ENCODE data around the gene FYB1. TPM values are rescaled to one million over a fixed set of nuclear protein-coding genes. Genes with fewer than 3 reads are reported as not detected.

FYB1 gene
- total RNA-seq, 1 donor from 2014 or later: not detected

- H3K4me1 Mint-ChIP-seq (ENCODE audit: low read depth): peaks cover 34% of the 10 kb centered on the region
- H3K4me3 Mint-ChIP-seq (ENCODE audit: unreplicated experiment): peak overlapping the region; percentile 77
- DNase-seq (ENCODE audit: low spot score): no peak
- TF ChIP-seq, protein P1, sequence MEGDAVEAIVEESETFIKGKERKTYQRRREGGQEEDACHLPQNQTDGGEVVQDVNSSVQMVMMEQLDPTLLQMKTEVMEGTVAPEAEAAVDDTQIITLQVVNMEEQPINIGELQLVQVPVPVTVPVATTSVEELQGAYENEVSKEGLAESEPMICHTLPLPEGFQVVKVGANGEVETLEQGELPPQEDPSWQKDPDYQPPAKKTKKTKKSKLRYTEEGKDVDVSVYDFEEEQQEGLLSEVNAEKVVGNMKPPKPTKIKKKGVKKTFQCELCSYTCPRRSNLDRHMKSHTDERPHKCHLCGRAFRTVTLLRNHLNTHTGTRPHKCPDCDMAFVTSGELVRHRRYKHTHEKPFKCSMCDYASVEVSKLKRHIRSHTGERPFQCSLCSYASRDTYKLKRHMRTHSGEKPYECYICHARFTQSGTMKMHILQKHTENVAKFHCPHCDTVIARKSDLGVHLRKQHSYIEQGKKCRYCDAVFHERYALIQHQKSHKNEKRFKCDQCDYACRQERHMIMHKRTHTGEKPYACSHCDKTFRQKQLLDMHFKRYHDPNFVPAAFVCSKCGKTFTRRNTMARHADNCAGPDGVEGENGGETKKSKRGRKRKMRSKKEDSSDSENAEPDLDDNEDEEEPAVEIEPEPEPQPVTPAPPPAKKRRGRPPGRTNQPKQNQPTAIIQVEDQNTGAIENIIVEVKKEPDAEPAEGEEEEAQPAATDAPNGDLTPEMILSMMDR (IDR thresholded peaks at IDR 0.05): no peak
- no peaks in the 10 kb centered on the region for H3K27me3 Mint-ChIP-seq (ENCODE audit: low read depth)
- peaks cover 2% of the 10 kb centered on the region for H3K36me3 Mint-ChIP-seq (ENCODE audit: low read depth)
- no peaks in the 10 kb centered on the region for H3K9me3 Mint-ChIP-seq (ENCODE audit: low read depth)
- H3K27ac Mint-ChIP-seq (ENCODE audit: unreplicated experiment): peak overlapping the region; percentile 89
Measured at GRCh38 chr5:39072925-39073766, 146.2 kb downstream of the FYB1 start.

GRCh38 chr5:39068099-39068498 is 151.3 kb downstream of the FYB1 start:
- Mint-ChIP-seq H3K27me3 (ENCODE audit: low read depth) (no peaks in the 10 kb centered on the region), H3K27ac (ENCODE audit: unreplicated experiment) (peak overlapping the region; percentile 19), H3K4me1 (ENCODE audit: low read depth) (peaks cover 43% of the 10 kb centered on the region), H3K4me3 (ENCODE audit: unreplicated experiment) (no peak overlapping the region), H3K36me3 (ENCODE audit: low read depth) (peaks cover 12% of the 10 kb centered on the region), H3K9me3 (ENCODE audit: low read depth) (peaks cover 10% of the 10 kb centered on the region)
- TF ChIP-seq, protein P1 (IDR thresholded peaks at IDR 0.05): no peak
- no peak for DNase-seq (ENCODE audit: low spot score)

DNA sequence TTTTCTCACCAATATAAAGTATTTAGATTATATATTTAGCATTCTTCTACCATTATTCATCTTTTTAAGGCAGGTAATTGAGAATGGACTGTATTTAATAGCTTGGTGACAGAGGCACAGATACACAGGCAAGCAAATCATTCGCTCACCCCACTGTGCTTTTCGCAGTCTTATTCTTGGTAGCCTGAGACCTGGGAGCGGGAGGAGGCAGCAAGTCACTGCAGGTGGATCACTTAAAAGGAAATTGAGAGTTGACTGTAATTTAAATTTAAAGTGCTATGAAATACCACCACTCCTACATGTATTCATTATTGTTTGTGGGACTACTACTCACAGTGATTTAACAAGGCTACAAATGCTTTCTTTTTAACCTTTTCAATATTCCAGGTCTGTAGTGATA is 154.9 kb downstream of the FYB1 start:
- DNase-seq (ENCODE audit: low spot score): no peak
- Mint-ChIP-seq H3K36me3 (ENCODE audit: low read depth) (peaks cover 12% of the 10 kb centered on the region), H3K4me1 (ENCODE audit: low read depth) (peaks cover 35% of the 10 kb centered on the region), H3K27me3 (ENCODE audit: low read depth) (no peaks in the 10 kb centered on the region), H3K27ac (ENCODE audit: unreplicated experiment) (peak overlapping the region; percentile 71), H3K9me3 (ENCODE audit: low read depth) (peaks cover 10% of the 10 kb centered on the region), H3K4me3 (ENCODE audit: unreplicated experiment) (no peak overlapping the region)
- TF ChIP-seq, protein P1 (IDR thresholded peaks at IDR 0.05): no peak

GRCh38 chr5:39063037-39063436 is 156.3 kb downstream of the FYB1 start:
- peaks cover 10% of the 10 kb centered on the region for H3K9me3 Mint-ChIP-seq (ENCODE audit: low read depth)
- DNase-seq (ENCODE audit: low spot score): no peak
- H3K36me3 Mint-ChIP-seq (ENCODE audit: low read depth): peaks cover 10% of the 10 kb centered on the region
- no peak overlapping the region for H3K27ac Mint-ChIP-seq (ENCODE audit: unreplicated experiment)
- TF ChIP-seq, protein P1 (IDR thresholded peaks at IDR 0.05): no peak
- no peak overlapping the region for H3K4me3 Mint-ChIP-seq (ENCODE audit: unreplicated experiment)
- no peaks in the 10 kb centered on the region for H3K27me3 Mint-ChIP-seq (ENCODE audit: low read depth)
- H3K4me1 Mint-ChIP-seq (ENCODE audit: low read depth): peaks cover 34% of the 10 kb centered on the region

GRCh38 chr5:39062530-39062929 is 156.8 kb downstream of the FYB1 start:
- TF ChIP-seq, protein P1 (IDR thresholded peaks at IDR 0.05): no peak
- H3K4me1 Mint-ChIP-seq (ENCODE audit: low read depth): peaks cover 33% of the 10 kb centered on the region
- H3K36me3 Mint-ChIP-seq (ENCODE audit: low read depth): peaks cover 10% of the 10 kb centered on the region
- DNase-seq (ENCODE audit: low spot score): no peak
- no peak overlapping the region for H3K27ac Mint-ChIP-seq (ENCODE audit: unreplicated experiment)
- H3K27me3 Mint-ChIP-seq (ENCODE audit: low read depth): no peaks in the 10 kb centered on the region
- H3K9me3 Mint-ChIP-seq (ENCODE audit: low read depth): peaks cover 10% of the 10 kb centered on the region
- no peak overlapping the region for H3K4me3 Mint-ChIP-seq (ENCODE audit: unreplicated experiment)

Data from chondrocyte (in vitro differentiated cells).